Mucosa of descending colon (tissue), 3 donors: ENCODE data around the gene CDH8. TPM values are rescaled to one million over a fixed set of nuclear protein-coding genes. Genes with fewer than 3 reads are reported as not detected.

ENCODE experiments used
- ATAC-seq: fragments of 200-7000 bp; cut with Tn5 transposase; one replicate; pipeline ENCODE4 v1.9.1; 2020; ENCODE audit warnings: mild to moderate bottlenecking, moderate library complexity
- DNase-seq, 3 donors: peaks; one replicate each; pipeline ENCODE4 v3.0.0-alpha.2; 2020
- H3K36me3 ChIP-seq: fragments of 200-600 bp; one replicate; pipeline ENCODE4 v1.8.0; 2021; ENCODE audit warnings: low read depth, mild to moderate bottlenecking
- H3K4me1 ChIP-seq: fragments of 200-600 bp; one replicate; pipeline ENCODE4 v1.8.0; 2021; ENCODE audit warnings: low read depth, mild to moderate bottlenecking
- H3K4me3 ChIP-seq: fragments of 200-600 bp; one replicate; pipeline ENCODE4 v1.8.0; 2021; ENCODE audit warnings: mild to moderate bottlenecking
- H3K9me3 ChIP-seq: fragments of 200-600 bp; one replicate; pipeline ENCODE4 v1.8.0; 2021; ENCODE audit warnings: mild to moderate bottlenecking
- intact Hi-C, 2 donors: fragments of 100-400 bp; cut with DNase I in 1 of 2; cut with micrococcal nuclease in 1 of 2; formaldehyde crosslinking; loops; one replicate each; pipeline versions ENCODE4 v1.11.0 to v1.11.1; 2022; cut with DNase I, micrococcal nuclease
- total RNA-seq, 3 donors: library from RNA; stranded (reverse); fragmentation: NEBNext Ultra II Directional in 2 of 3; extraction: Animal tissue kit (Norgen Biotek cat#: 25700) in 2 of 3; gene quantifications; one replicate each; pipeline versions ENCODE4 v1.2.1 to v1.2.4, GENCODE V29; 2021 to 2023
- TF ChIP-seq, protein P1 (sequence below): fragments of 200-600 bp; IDR thresholded peaks from one replicate; pipeline ENCODE4 v1.8.0; 2022; ENCODE audit warnings: antibody characterized with exemption, mild to moderate bottlenecking
- donor health status: DM: no; HTN: no; CAD: no; lungs with moderate emphysema.
- donor health status: DM: no; HTN: no; CAD: no.
- donor health status: DM: no; HTN: yes; CAD: no.

Gene CDH8
- total RNA-seq, 3 donors from 2014 or later, result 0.16 to 1.2 TPM; not detected in 1

DNA sequence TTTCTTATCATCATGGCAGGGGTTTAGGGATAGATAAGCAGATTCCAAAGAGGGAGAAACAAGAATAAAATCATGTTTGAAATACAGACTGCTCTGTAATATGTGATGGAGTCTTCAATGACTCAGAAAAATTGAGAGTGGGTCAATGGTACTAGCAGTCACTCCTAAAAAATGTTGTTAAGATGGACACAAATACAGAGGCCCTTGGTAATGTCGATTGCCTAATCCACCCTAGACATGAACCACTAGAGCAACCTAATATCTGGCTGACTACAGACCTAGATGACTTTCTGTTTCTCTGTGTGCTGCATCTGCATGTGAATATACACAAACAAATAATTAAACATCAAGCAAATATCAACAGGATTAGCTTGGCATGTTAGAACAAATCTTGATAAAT lies 135.8 kb downstream of the CDH8 start:
- ATAC-seq (no peak), DNase-seq (no peak)
- Histone ChIP-seq H3K9me3 (no peaks in the 10 kb centered on the region), H3K36me3 (no peaks in the 10 kb centered on the region), H3K4me3 (no peak overlapping the region), H3K4me1 (no peaks in the 10 kb centered on the region)
- intact Hi-C loops, result no loop called here
- TF ChIP-seq, protein P1, sequence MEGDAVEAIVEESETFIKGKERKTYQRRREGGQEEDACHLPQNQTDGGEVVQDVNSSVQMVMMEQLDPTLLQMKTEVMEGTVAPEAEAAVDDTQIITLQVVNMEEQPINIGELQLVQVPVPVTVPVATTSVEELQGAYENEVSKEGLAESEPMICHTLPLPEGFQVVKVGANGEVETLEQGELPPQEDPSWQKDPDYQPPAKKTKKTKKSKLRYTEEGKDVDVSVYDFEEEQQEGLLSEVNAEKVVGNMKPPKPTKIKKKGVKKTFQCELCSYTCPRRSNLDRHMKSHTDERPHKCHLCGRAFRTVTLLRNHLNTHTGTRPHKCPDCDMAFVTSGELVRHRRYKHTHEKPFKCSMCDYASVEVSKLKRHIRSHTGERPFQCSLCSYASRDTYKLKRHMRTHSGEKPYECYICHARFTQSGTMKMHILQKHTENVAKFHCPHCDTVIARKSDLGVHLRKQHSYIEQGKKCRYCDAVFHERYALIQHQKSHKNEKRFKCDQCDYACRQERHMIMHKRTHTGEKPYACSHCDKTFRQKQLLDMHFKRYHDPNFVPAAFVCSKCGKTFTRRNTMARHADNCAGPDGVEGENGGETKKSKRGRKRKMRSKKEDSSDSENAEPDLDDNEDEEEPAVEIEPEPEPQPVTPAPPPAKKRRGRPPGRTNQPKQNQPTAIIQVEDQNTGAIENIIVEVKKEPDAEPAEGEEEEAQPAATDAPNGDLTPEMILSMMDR, result no peak

DNA sequence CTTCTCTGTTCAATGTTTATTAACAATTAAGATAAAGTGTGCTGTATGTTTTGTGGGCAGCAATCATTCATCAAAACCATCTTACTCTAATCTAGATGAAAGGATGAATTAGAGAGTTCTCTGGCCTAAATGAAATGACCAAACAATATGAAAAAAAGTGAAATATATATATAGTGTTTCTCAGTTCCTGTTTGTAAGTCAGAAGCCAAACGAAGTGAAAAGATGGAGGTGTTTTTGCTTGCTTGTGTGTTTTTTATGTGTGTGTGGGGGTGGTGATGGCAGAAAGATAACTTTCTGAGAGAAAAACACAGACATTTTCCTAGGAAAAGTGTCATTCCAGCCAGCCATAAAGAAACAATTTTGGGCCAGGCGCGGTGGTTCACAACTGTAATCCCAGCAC lies 138.6 kb downstream of the CDH8 start:
- Histone ChIP-seq H3K9me3 (no peaks in the 10 kb centered on the region), H3K4me1 (no peaks in the 10 kb centered on the region), H3K36me3 (no peaks in the 10 kb centered on the region), H3K4me3 (no peak overlapping the region)
- TF ChIP-seq, protein P1, result no peak
- no peak for ATAC-seq
- intact Hi-C loops, result no loop called here
- DNase-seq, result no peak

DNA sequence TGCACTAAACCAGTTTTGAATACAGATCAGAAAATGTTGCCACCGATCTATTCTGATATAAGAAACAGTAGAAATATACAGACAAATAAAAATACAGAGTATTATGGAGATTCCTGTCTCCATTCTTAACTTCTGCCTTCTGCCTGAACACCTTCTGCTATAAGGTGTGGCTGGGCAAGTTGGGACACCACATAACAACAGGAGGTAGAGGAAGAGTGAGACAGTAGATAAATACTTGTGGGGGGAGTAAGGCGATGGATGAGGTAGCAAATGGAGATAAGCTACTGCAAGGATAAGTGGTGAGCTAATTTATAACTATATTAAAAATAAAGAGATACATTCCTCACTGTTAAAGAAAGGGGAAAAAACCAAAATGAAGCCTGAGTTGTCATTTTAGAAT lies 143.7 kb downstream of the CDH8 start:
- ATAC-seq, result no peak
- Histone ChIP-seq H3K4me3 (no peak overlapping the region), H3K4me1 (no peaks in the 10 kb centered on the region), H3K36me3 (no peaks in the 10 kb centered on the region), H3K9me3 (no peaks in the 10 kb centered on the region)
- TF ChIP-seq, protein P1, result no peak
- intact Hi-C loops, result no loop called here
- no peak for DNase-seq

GRCh38 chr16:61891460-61891859 lies 144.8 kb downstream of the CDH8 start:
- intact Hi-C loops, result no loop called here
- TF ChIP-seq, protein P1, result no peak
- no peak for ATAC-seq

GRCh38 chr16:61890386-61890785 lies 145.9 kb downstream of the CDH8 start:
- intact Hi-C loops, result no loop called here
- no peak for ATAC-seq
- Histone ChIP-seq H3K4me3 (no peak overlapping the region), H3K9me3 (no peaks in the 10 kb centered on the region), H3K4me1 (no peaks in the 10 kb centered on the region), H3K36me3 (no peaks in the 10 kb centered on the region)
- TF ChIP-seq, protein P1, result no peak
- no peak for DNase-seq

More at GRCh38 chr16:61891460-61891859, 144.8 kb downstream of the CDH8 start:
- Histone ChIP-seq H3K9me3 (no peaks in the 10 kb centered on the region), H3K4me1 (no peaks in the 10 kb centered on the region), H3K36me3 (no peaks in the 10 kb centered on the region), H3K4me3 (no peak overlapping the region)
- no peak for DNase-seq

DNA sequence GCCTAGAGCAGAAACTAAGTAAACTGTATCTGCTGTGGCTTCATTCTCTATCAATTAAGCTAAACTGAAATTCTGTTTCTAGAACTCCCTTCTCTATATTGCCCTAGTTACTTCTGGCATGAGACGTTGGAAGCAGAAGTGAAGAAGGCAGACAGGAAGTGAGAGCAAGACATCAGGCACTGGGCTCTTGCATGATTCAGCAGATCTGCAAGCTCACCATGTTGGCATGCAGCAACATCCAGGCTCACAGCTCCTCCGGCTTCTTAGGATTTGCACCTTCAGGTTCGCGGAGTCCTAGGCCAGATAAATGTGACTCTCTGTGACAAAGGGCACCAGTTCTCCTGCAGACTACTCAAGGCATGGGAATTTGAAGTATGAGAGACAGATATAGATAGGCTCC lies 148.3 kb downstream of the CDH8 start:
- intact Hi-C loops, result no loop called here
- H3K36me3 ChIP-seq, result no peaks in the 10 kb centered on the region
- DNase-seq (peak in 1 of 3 donors; percentile 4), ATAC-seq (no peak)
- no peaks in the 10 kb centered on the region for H3K9me3 ChIP-seq
- TF ChIP-seq, protein P1, result no peak
- no peak overlapping the region for H3K4me3 ChIP-seq
- H3K4me1 ChIP-seq, result no peaks in the 10 kb centered on the region
